Pancreas (tissue), 10 donors: Measurements from ENCODE around the gene SLC35G6. TPM values are rescaled to one million over a fixed set of nuclear protein-coding genes. Genes with fewer than 3 reads are reported as not detected.

ENCODE experiments used
- ATAC-seq, 4 donors: fragments of 200-7000 bp; cut with Tn5 transposase; one replicate each; pipeline versions ENCODE4 v1.8.0 to v1.9.1; 2020; ENCODE audit warnings: mild to moderate bottlenecking in 4 of 4, moderate library complexity in 4 of 4
- DNase-seq, 6 donors: peaks; one replicate each; pipeline ENCODE4 v3.0.0-alpha.2; 2020
- FAIRE-seq: peaks from 2 replicates; lab custom pipeline; 2012; peaks lifted over from hg19 to GRCh38; lab: Jason Lieb, UNC
- H3K27ac ChIP-seq, 4 donors: fragments of 200-600 bp; sonication (generic); 1 replicate in 3 of 4; 2 replicates in 1 of 4; pipeline versions ENCODE4 v1.5.0 to v1.8.0; 2020
- H3K27me3 ChIP-seq, 4 donors: fragments of 200-600 bp; one replicate each; pipeline ENCODE4 v1.8.0; 2021
- H3K36me3 ChIP-seq, 3 donors: fragments of 200-600 bp; sonication (generic) in 1 of 3; one replicate each; pipeline versions ENCODE4 v1.5.0 to v1.8.0; 2020 to 2021
- H3K4me1 ChIP-seq, 3 donors: fragments of 200-600 bp; one replicate each; pipeline ENCODE4 v1.8.0; 2021
- H3K4me3 ChIP-seq, 4 donors: fragments of 200-600 bp; sonication (generic) in 2 of 4; one replicate each; pipeline versions ENCODE4 v1.5.0 to v1.8.0; 2020 to 2021
- H3K9me3 ChIP-seq, 4 donors: fragments of 200-600 bp; one replicate each; pipeline ENCODE4 v1.8.0; 2021
- WGBS, 2 donors: extraction: QIAGEN DNeasy Blood & Tissue Kit; methylation state at CpG; one replicate each; pipeline ENCODE4 v1.1.7; 2013; 5-methylcytosine and 5-hydroxymethylcytosine counted together
- intact Hi-C, 3 donors: fragments of 100-400 bp; cut with DNase I; formaldehyde crosslinking; loops; one replicate each; pipeline versions ENCODE4 v1.11.1 to v1.14.2; 2022
- polyA plus RNA-seq, 2 donors: library from polyadenylated mRNA; stranded (reverse); fragments of 200-250 nt; gene quantifications; one replicate each; pipeline ENCODE4 v1.2.3, GENCODE V29; 2013
- total RNA-seq, 6 donors: library from RNA; stranded (reverse); fragmentation: NEBNext Ultra II Directional in 4 of 6; extraction: Animal tissue kit (Norgen Biotek cat#: 25700) in 4 of 6; gene quantifications; one replicate each; pipeline versions ENCODE4 v1.2.1 to v1.2.4, GENCODE V29; 2021 to 2023
- TF ChIP-seq, protein P1 (sequence below), 4 donors: fragments of 200-600 bp; sonication (generic) in 3 of 4; IDR thresholded peaks; one replicate each; pipeline versions ENCODE4 v1.5.0 to v1.8.0; 2021; ENCODE audit warnings: antibody characterized with exemption in 4 of 4
- donor health status: healthy with polysubstance abuse.
- donor health status: DM: no; HTN: no; CAD: no; lungs with moderate emphysema.
- donor health status: DM: no; HTN: no; CAD: no.
- donor health status: control.
- donor health status: control.
- donor health status: Bipolar disorder and iron deficiency.
- donor health status: DM: yes; HTN: yes; CAD: no.
- donor health status: DM: no; HTN: no; CAD: no.
- donor health status: DM: no; HTN: no; CAD: no.
- donor health status: DM: yes; HTN: yes; CAD: no.

The SLC35G6 gene
- total and polyA plus RNA-seq, 8 donors: 0.08 TPM; not detected in 7

- WGBS, 2 donors: 60% methylated on average over 15 of the region's 15 CpGs
- peak overlapping the region in 2 of 4 donors; percentile 47 to 99 for H3K27ac ChIP-seq
- DNase-seq (peak in 1 of 6 donors; percentile 50), ATAC-seq (peak in 1 of 4 donors; percentile 7), FAIRE-seq (no peak)
- intact Hi-C loops: loop anchor here in 2 of 3 donors (5.0 kb wide), 1 partner anchor 34 kb away; no protein-coding TSS in a partner anchor
- no peaks in the 10 kb centered on the region for H3K27me3 ChIP-seq
- no peak overlapping the region for H3K4me3 ChIP-seq
- peaks cover 7 to 28% (median 24%) of the 10 kb centered on the region in 3 donors for H3K4me1 ChIP-seq
- no peaks in the 10 kb centered on the region for H3K36me3 ChIP-seq
- TF ChIP-seq, protein P1, sequence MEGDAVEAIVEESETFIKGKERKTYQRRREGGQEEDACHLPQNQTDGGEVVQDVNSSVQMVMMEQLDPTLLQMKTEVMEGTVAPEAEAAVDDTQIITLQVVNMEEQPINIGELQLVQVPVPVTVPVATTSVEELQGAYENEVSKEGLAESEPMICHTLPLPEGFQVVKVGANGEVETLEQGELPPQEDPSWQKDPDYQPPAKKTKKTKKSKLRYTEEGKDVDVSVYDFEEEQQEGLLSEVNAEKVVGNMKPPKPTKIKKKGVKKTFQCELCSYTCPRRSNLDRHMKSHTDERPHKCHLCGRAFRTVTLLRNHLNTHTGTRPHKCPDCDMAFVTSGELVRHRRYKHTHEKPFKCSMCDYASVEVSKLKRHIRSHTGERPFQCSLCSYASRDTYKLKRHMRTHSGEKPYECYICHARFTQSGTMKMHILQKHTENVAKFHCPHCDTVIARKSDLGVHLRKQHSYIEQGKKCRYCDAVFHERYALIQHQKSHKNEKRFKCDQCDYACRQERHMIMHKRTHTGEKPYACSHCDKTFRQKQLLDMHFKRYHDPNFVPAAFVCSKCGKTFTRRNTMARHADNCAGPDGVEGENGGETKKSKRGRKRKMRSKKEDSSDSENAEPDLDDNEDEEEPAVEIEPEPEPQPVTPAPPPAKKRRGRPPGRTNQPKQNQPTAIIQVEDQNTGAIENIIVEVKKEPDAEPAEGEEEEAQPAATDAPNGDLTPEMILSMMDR (IDR thresholded peaks at IDR 0.05): no peak
- no peaks in the 10 kb centered on the region for H3K9me3 ChIP-seq
Observed at GRCh38 chr17:7475764-7476422, 5.4 kb upstream of the SLC35G6 start.

GRCh38 chr17:7476494-7476893, 4.8 kb upstream of the SLC35G6 start:
- Histone ChIP-seq H3K36me3 (no peaks in the 10 kb centered on the region), H3K27me3 (no peaks in the 10 kb centered on the region), H3K4me1 (peaks cover under 1 to 22% (median 20%) of the 10 kb centered on the region in 3 donors), H3K4me3 (no peak overlapping the region), H3K9me3 (no peaks in the 10 kb centered on the region), H3K27ac (peak overlapping the region in 2 of 4 donors; percentile 47 to 99)
- FAIRE-seq: no peak
- no peak for ATAC-seq
- TF ChIP-seq, protein P1 (IDR thresholded peaks at IDR 0.05): no peak
- WGBS, 2 donors: 29 to 35% methylated on average over 3 of the region's 3 CpGs
- no peak for DNase-seq
- intact Hi-C loops: loop anchor here in 2 of 3 donors (5.0 kb wide), 1 partner anchor 34 kb away; no protein-coding TSS in a partner anchor

GRCh38 chr17:7476951-7477350, 4.3 kb upstream of the SLC35G6 start:
- no peaks in the 10 kb centered on the region for H3K27me3 ChIP-seq
- ATAC-seq (no peak), FAIRE-seq (no peak), DNase-seq (no peak)
- intact Hi-C loops: loop anchor here in 2 of 3 donors (5.0 kb wide), 1 partner anchor 35 kb away; no protein-coding TSS in a partner anchor
- TF ChIP-seq, protein P1 (IDR thresholded peaks at IDR 0.05): no peak
- H3K27ac ChIP-seq: peak overlapping the region in 2 of 4 donors; percentile 14 to 99
- peak overlapping the region in 1 of 4 donors; percentile 97 for H3K4me3 ChIP-seq
- no peaks in the 10 kb centered on the region for H3K9me3 ChIP-seq
- 83 to 91% methylated on average over 5 of the region's 5 CpGs for WGBS, 2 donors
- peaks cover 0 to 17% (median 16%) of the 10 kb centered on the region in 3 donors for H3K4me1 ChIP-seq
- H3K36me3 ChIP-seq: no peaks in the 10 kb centered on the region

DNA sequence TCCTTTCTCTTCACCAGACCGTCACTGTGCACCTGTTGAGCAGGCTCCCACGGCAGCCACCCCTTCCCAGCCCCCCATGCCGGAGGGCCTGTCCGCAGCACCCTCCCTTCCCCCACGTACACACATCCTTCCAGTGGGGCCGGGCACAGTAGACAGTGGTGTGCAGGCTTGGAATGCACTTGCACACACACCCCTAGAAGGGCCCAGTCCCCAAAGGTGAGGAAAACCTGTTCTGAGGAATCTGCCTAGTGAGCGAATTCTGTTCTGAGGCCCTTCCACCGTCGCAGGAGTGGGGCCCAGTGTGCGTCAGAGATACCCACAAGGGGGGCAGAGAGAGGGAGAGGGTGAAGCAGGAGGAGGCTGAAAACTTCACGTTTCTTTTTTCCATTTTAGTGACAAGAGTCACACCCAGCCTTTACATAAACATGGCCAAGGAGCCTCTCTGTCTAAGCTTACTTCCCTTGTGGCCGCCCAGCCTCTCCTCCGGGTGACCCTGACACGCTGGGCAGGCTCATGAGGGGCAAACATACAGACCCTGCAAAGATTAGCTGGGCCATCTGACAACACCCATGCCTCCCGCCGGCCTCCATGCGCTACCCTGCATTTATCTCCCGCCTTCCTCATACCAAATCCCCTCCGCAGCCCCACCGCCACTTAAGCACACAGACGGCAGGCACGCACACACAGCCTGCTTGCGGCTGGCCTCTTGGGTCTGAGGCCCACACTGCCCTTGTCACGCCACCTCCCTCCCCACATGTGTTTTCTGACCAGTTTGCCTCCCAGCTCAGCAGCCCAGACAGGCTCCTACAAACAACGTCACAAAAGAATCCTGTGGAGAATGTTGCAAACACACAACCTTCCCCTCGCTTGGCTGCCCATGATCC, 3.6 kb upstream of the SLC35G6 start:
- Histone ChIP-seq H3K36me3 (no peaks in the 10 kb centered on the region), H3K4me3 (peak overlapping the region in 3 of 4 donors; percentile 97 to 98 (median 98)), H3K9me3 (no peaks in the 10 kb centered on the region), H3K27ac (peak overlapping the region; percentile 98 to 99 (median 98)), H3K4me1 (peaks cover 0 to 17% (median 16%) of the 10 kb centered on the region in 3 donors), H3K27me3 (no peaks in the 10 kb centered on the region)
- ATAC-seq (peak; percentile 12 to 40 (median 33)), DNase-seq (peak in 2 of 6 donors; percentile 60 to 67), FAIRE-seq (no peak)
- intact Hi-C loops: loop anchor here in 2 of 3 donors (5.0 kb wide), 1 partner anchor 35 kb away; no protein-coding TSS in a partner anchor
- WGBS, 2 donors: 27 to 32% methylated on average over 26 of the region's 26 CpGs
- TF ChIP-seq, protein P1 (IDR thresholded peaks at IDR 0.05): no peak
